Type B pancreatic cell (in vitro differentiated cells): ENCODE measurements around the gene STX1B. TPM values are rescaled to one million over a fixed set of nuclear protein-coding genes. Genes with fewer than 3 reads are reported as not detected.

Experiments used
- DNase-seq: peaks from one replicate; pipeline ENCODE4 v3.0.0; 2021; ENCODE audit warnings: mixed read lengths; ENCODE audit not compliant: unreplicated experiment; ENCODE audit errors: extremely low spot score
- H3K27ac Mint-ChIP-seq: 2 replicates; pipeline ENCODE4 v1.8.0; 2021; ENCODE audit warnings: mild to moderate bottlenecking, mixed read lengths
- H3K27me3 Mint-ChIP-seq: 2 replicates; pipeline ENCODE4 v1.8.0; 2021; ENCODE audit warnings: mixed read lengths
- H3K36me3 Mint-ChIP-seq: 2 replicates; pipeline ENCODE4 v1.8.0; 2021; ENCODE audit warnings: mixed read lengths
- H3K4me1 Mint-ChIP-seq: one replicate; pipeline ENCODE4 v1.8.0; 2021; ENCODE audit warnings: mixed read lengths; ENCODE audit not compliant: unreplicated experiment
- H3K4me3 Mint-ChIP-seq: 2 replicates; pipeline ENCODE4 v1.8.0; 2021; ENCODE audit warnings: mild to moderate bottlenecking, mixed read lengths
- H3K9me3 Mint-ChIP-seq: 2 replicates; pipeline ENCODE4 v1.8.0; 2021; ENCODE audit warnings: mixed read lengths
- CTCF ChIP-seq: fragments of 200-600 bp; sonication (generic); conservative IDR thresholded peaks from 2 replicates; pipeline ENCODE4 v1.5.0; 2021; ENCODE audit warnings: antibody characterized with exemption, mild to moderate bottlenecking
- total RNA-seq: library from RNA; stranded (reverse); gene quantifications from 2 replicates; pipeline ENCODE4 v1.2.1, GENCODE V29; 2021; ENCODE audit warnings: low replicate concordance

STX1B gene
- total RNA-seq, 1 donor from 2014 or later: 9.9 TPM

- DNase-seq: peak; percentile 96
- H3K4me3 Mint-ChIP-seq: peak overlapping the region; percentile 90
- no peaks in the 10 kb centered on the region for H3K27me3 Mint-ChIP-seq
- H3K36me3 Mint-ChIP-seq: peaks cover 13% of the 10 kb centered on the region
- H3K9me3 Mint-ChIP-seq: no peaks in the 10 kb centered on the region
- H3K4me1 Mint-ChIP-seq: peaks cover 13% of the 10 kb centered on the region
- peak overlapping the region; percentile 83 for H3K27ac Mint-ChIP-seq
- TF ChIP-seq CTCF: no peak
Observed at GRCh38 chr16:30947859-30948666, 62.4 kb downstream of the STX1B start.

- peaks cover 13% of the 10 kb centered on the region for H3K4me1 Mint-ChIP-seq
- H3K9me3 Mint-ChIP-seq: no peaks in the 10 kb centered on the region
- no peak overlapping the region for H3K27ac Mint-ChIP-seq
- peaks cover 13% of the 10 kb centered on the region for H3K36me3 Mint-ChIP-seq
- peak overlapping the region; percentile 85 for H3K4me3 Mint-ChIP-seq
- no peaks in the 10 kb centered on the region for H3K27me3 Mint-ChIP-seq
- no peak for DNase-seq
- no peak for TF ChIP-seq CTCF
Observed at GRCh38 chr16:30947541-30947858, 62.9 kb downstream of the STX1B start.

- H3K36me3 Mint-ChIP-seq: peaks cover 13% of the 10 kb centered on the region
- no peaks in the 10 kb centered on the region for H3K27me3 Mint-ChIP-seq
- TF ChIP-seq CTCF: no peak
- peaks cover 13% of the 10 kb centered on the region for H3K4me1 Mint-ChIP-seq
- DNase-seq: no peak
- peak overlapping the region; percentile 77 for H3K4me3 Mint-ChIP-seq
- H3K27ac Mint-ChIP-seq: peak overlapping the region; percentile 70
- no peaks in the 10 kb centered on the region for H3K9me3 Mint-ChIP-seq
Observed at GRCh38 chr16:30946671-30947540, 63.5 kb downstream of the STX1B start.

GRCh38 chr16:30944352-30944751 lies 66.1 kb downstream of the STX1B start:
- H3K4me3 Mint-ChIP-seq: no peak overlapping the region
- TF ChIP-seq CTCF: no peak
- no peaks in the 10 kb centered on the region for H3K27me3 Mint-ChIP-seq
- H3K9me3 Mint-ChIP-seq: no peaks in the 10 kb centered on the region
- H3K36me3 Mint-ChIP-seq: peaks cover 13% of the 10 kb centered on the region
- H3K27ac Mint-ChIP-seq: no peak overlapping the region
- DNase-seq: no peak
- peaks cover 3% of the 10 kb centered on the region for H3K4me1 Mint-ChIP-seq

GRCh38 chr16:30942426-30942806 lies 68.0 kb downstream of the STX1B start:
- Mint-ChIP-seq H3K27me3 (no peaks in the 10 kb centered on the region), H3K27ac (no peak overlapping the region), H3K9me3 (no peaks in the 10 kb centered on the region), H3K36me3 (peaks cover 13% of the 10 kb centered on the region), H3K4me3 (no peak overlapping the region), H3K4me1 (peaks cover 4% of the 10 kb centered on the region)
- no peak for TF ChIP-seq CTCF
- no peak for DNase-seq
